OCI-LY3 (cell line): ENCODE results near the gene EMX1.
A peak's percentile ranks its signal among the peaks of the same experiment; 100 is the strongest.

Experiments
- H2AFZ ChIP-seq: fragments of 200-600, 300-600 bp; shearing (Covaris generic); 2 replicates; pipeline ENCODE4 v1.6.0; 2014; ENCODE audit warnings: antibody characterized with exemption, low read depth, low read length
- H3K27ac ChIP-seq: fragments of 200-600, 300-600 bp; sonication (generic); 2 replicates; pipeline ENCODE4 v1.5.1; 2014; ENCODE audit warnings: mild to moderate bottlenecking, low read length, moderate library complexity, mixed read lengths
- H3K27me3 ChIP-seq: fragments of 200-600, 300-600 bp; sonication (generic); 2 replicates; pipeline ENCODE4 v1.6.1; 2014; ENCODE audit warnings: low read depth, low read length, mixed read lengths
- H3K36me3 ChIP-seq: fragments of 200-600, 300-600 bp; sonication (generic); replicated peaks from 2 replicates; pipeline ENCODE3; 2014; ENCODE audit warnings: low read depth, low read length, mixed read lengths
- H3K4me1 ChIP-seq: fragments of 300-600, 200-600 bp; sonication (generic); 2 replicates; pipeline ENCODE4 v1.6.1; 2014; ENCODE audit warnings: low read length, mixed read lengths
- H3K4me2 ChIP-seq: fragments of 200-600, 300-600 bp; sonication (generic); 2 replicates; pipeline ENCODE4 v1.6.1; 2014; ENCODE audit warnings: low read length, mixed read lengths
- H3K4me3 ChIP-seq: fragments of 300-600, 200-600 bp; sonication (generic); 2 replicates; pipeline ENCODE4 v1.5.1; 2014; ENCODE audit warnings: antibody characterized with exemption, mild to moderate bottlenecking, low read length, moderate library complexity
- H3K79me2 ChIP-seq: fragments of 300-600, 200-600 bp; shearing (Covaris generic); 2 replicates; pipeline ENCODE4 v1.6.1; 2014; ENCODE audit warnings: mild to moderate bottlenecking, low read length, mixed read lengths
- H3K9ac ChIP-seq: fragments of 300-600, 200-600 bp; shearing (Covaris generic); 2 replicates; pipeline ENCODE4 v1.6.0; 2014; ENCODE audit warnings: mild to moderate bottlenecking, low read length, moderate library complexity
- H3K9me3 ChIP-seq: fragments of 200-600, 300-600 bp; shearing (Covaris generic); 2 replicates; pipeline ENCODE4 v1.6.1; 2014; ENCODE audit warnings: low read length, mixed read lengths; ENCODE audit not compliant: insufficient read depth
- H4K20me1 ChIP-seq: fragments of 200-600, 300-600 bp; sonication (generic); 2 replicates; pipeline ENCODE4 v1.6.1; 2016; ENCODE audit warnings: low read length, mixed read lengths; ENCODE audit not compliant: insufficient read depth
- CTCF ChIP-seq: fragments of 200-600, 300-600 bp; sonication (generic); IDR thresholded peaks from 2 replicates; pipeline ENCODE4 v1.5.1; 2014; ENCODE audit warnings: antibody characterized with exemption, low read length, low read depth
- EZH2phosphoT487 ChIP-seq: fragments of 200-600 bp; shearing (Covaris generic); IDR thresholded peaks from 2 replicates; pipeline ENCODE4 v1.6.1; 2018; ENCODE audit warnings: antibody characterized with exemption, mixed run types, low read depth

EMX1 gene

GRCh38 chr2:72893594-72894319 lies 23.6 kb upstream of the EMX1 start:
- H3K9me3 ChIP-seq, result no peaks in the 10 kb centered on the region
- no peaks in the 10 kb centered on the region for H4K20me1 ChIP-seq
- H3K36me3 ChIP-seq, result peaks cover 9% of the 10 kb centered on the region
- peak overlapping the region; percentile 10; the same call in 1 of the 2 replicates for H3K4me2 ChIP-seq
- no peaks in the 10 kb centered on the region for H3K79me2 ChIP-seq
- H3K27me3 ChIP-seq, result no peaks in the 10 kb centered on the region
- H3K27ac ChIP-seq, result 0 out of 2 replicates have a peak overlapping the region, but pooled peaks have one; percentile 0
- H2AFZ ChIP-seq, result peak overlapping the region; percentile 13; the same call in 1 of the 2 replicates
- TF ChIP-seq CTCF (peak; percentile 83), EZH2phosphoT487 (no peak)
- no peak overlapping the region for H3K4me3 ChIP-seq
- H3K4me1 ChIP-seq, result peaks cover 31% of the 10 kb centered on the region
- peak overlapping the region; percentile 6; the same call in 1 of the 2 replicates for H3K9ac ChIP-seq

- Histone ChIP-seq H3K79me2 (no peaks in the 10 kb centered on the region), H2AFZ (no peak overlapping the region), H3K4me3 (no peak overlapping the region), H3K36me3 (peaks cover 8% of the 10 kb centered on the region), H3K27ac (0 out of 2 replicates have a peak overlapping the region, but pooled peaks have one; percentile 0), H3K9me3 (no peaks in the 10 kb centered on the region), H3K4me2 (peak overlapping the region; percentile 10; the same call in 1 of the 2 replicates), H3K27me3 (no peaks in the 10 kb centered on the region), H4K20me1 (no peaks in the 10 kb centered on the region), H3K4me1 (peaks cover 31% of the 10 kb centered on the region), H3K9ac (no peak overlapping the region)
- TF ChIP-seq CTCF, result no peak
- TF ChIP-seq EZH2phosphoT487, result no peak
These were observed 22.8 kb upstream of the EMX1 start for GRCh38 chr2:72894514-72894913.

- Histone ChIP-seq H2AFZ (peak overlapping the region; percentile 38; the same call in 1 of the 2 replicates), H3K79me2 (no peaks in the 10 kb centered on the region), H3K9ac (no peak overlapping the region; the same call in 1 of the 2 replicates), H3K4me2 (peak overlapping the region; percentile 10), H3K4me3 (no peak overlapping the region), H3K27ac (no peak overlapping the region), H3K27me3 (no peaks in the 10 kb centered on the region), H4K20me1 (no peaks in the 10 kb centered on the region), H3K36me3 (peaks cover 4% of the 10 kb centered on the region), H3K4me1 (peaks cover 31% of the 10 kb centered on the region), H3K9me3 (no peaks in the 10 kb centered on the region)
- no peak for TF ChIP-seq EZH2phosphoT487
- no peak for TF ChIP-seq CTCF
These were observed 22.2 kb upstream of the EMX1 start for GRCh38 chr2:72895154-72895553.

GRCh38 chr2:72895759-72896281 lies 21.5 kb upstream of the EMX1 start:
- Histone ChIP-seq H4K20me1 (no peaks in the 10 kb centered on the region), H3K4me1 (peaks cover 31% of the 10 kb centered on the region), H3K9me3 (no peaks in the 10 kb centered on the region), H3K27me3 (no peaks in the 10 kb centered on the region), H3K4me3 (no peak overlapping the region), H3K79me2 (no peaks in the 10 kb centered on the region), H3K27ac (no peak overlapping the region), H3K4me2 (peak overlapping the region; percentile 10; the same call in 1 of the 2 replicates), H3K36me3 (peaks cover 4% of the 10 kb centered on the region), H2AFZ (no peak overlapping the region), H3K9ac (no peak overlapping the region)
- TF ChIP-seq CTCF (no peak), EZH2phosphoT487 (no peak)
